GM12864 (cell line): ENCODE data around the gene MAGEA3.
"Not testable (repeated sequence)": the region's sequence is repeated elsewhere in the genome, so short reads cannot be mapped to it uniquely, and the experiment has no call there.

Source experiments
- DNase-seq: peaks from one replicate; pipeline ENCODE4 v3.0.0-alpha.2; 2011; ENCODE audit warnings: low read depth
- H3K4me3 ChIP-seq: 2 replicates; pipeline ENCODE4 v1.5.1; 2011; ENCODE audit warnings: mild to moderate bottlenecking, low read depth, low read length, control low read depth
- TF ChIP-seq, protein P1 (sequence below): IDR thresholded peaks from 2 replicates; pipeline ENCODE4 v1.5.1; 2011; ENCODE audit warnings: low read depth, mild to moderate bottlenecking, moderate library complexity, low read length, control low read depth, inconsistent platforms; ENCODE audit errors: missing control alignments

Gene MAGEA3

DNA sequence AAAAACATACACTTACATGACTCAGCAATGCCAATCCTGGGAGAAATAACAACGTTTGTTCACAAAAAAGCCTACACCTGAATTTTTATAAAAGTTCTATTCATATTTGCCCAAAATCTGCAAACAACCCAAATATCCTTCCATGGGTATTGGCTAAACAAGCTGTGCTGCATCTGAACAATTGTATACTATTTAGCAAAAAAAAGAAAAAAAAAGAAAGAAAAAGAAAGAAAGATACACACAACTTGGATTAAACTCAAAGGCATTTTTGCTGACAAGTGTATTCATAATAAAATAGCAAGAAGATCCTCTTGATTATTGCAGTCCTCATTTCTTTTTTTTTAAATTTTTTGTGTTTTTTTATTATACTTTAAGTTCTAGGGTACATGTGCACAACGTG, 24.5 kb upstream of the MAGEA3 start:
- TF ChIP-seq, protein P1, sequence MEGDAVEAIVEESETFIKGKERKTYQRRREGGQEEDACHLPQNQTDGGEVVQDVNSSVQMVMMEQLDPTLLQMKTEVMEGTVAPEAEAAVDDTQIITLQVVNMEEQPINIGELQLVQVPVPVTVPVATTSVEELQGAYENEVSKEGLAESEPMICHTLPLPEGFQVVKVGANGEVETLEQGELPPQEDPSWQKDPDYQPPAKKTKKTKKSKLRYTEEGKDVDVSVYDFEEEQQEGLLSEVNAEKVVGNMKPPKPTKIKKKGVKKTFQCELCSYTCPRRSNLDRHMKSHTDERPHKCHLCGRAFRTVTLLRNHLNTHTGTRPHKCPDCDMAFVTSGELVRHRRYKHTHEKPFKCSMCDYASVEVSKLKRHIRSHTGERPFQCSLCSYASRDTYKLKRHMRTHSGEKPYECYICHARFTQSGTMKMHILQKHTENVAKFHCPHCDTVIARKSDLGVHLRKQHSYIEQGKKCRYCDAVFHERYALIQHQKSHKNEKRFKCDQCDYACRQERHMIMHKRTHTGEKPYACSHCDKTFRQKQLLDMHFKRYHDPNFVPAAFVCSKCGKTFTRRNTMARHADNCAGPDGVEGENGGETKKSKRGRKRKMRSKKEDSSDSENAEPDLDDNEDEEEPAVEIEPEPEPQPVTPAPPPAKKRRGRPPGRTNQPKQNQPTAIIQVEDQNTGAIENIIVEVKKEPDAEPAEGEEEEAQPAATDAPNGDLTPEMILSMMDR = no peak
- H3K4me3 ChIP-seq = no peak overlapping the region
- no peak for DNase-seq

DNA sequence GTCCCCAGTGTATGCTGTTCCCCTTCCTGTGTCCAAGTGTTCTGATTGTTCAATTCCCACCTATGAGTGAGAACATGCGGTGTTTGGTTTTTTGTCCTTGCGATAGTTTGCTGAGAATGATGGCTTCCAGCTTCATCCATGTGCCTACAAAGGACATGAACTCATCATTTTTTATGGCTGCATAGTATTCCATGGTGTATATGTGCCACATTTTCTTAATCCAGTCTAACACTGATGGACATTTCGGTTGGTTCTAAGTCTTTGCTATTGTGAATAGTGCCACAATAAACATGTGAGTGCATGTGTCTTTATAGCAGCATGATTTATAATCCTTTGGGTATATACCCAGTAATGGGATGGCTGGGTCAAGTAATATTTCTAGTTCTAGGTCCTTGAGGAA, 23.9 kb upstream of the MAGEA3 start:
- DNase-seq = not testable (repeated sequence)

DNA sequence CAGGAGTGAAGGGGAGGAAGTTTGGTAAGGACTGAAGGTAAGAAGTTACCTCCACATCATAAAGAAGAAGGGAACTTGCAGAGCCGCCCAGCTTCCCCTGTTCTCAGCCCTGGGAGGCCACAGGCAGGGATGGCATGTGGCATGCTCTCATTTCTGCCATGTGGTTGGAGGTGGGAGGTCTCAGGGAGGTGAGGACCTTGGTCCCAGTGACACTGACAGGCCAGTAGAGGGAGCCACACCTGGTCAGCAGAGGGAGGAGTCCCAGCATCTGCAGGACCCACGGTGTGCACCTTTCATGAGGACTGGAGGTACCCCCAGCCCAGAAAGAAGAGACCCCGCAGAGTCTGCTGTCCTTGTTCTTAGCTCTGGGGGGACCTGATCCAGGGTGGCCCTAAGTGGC, 17.6 kb upstream of the MAGEA3 start:
- not testable (repeated sequence) for DNase-seq, H3K4me3 ChIP-seq

More for the DNA sequence above, 23.9 kb upstream of the MAGEA3 start:
- H3K4me3 ChIP-seq = not testable (repeated sequence)

DNA sequence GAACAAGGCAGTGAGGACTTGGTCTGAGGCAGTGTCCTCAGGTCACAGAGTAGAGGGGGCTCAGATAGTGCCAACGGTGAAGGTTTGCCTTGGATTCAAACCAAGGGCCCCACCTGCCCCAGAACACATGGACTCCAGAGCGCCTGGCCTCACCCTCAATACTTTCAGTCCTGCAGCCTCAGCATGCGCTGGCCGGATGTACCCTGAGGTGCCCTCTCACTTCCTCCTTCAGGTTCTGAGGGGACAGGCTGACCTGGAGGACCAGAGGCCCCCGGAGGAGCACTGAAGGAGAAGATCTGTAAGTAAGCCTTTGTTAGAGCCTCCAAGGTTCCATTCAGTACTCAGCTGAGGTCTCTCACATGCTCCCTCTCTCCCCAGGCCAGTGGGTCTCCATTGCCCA, 1.8 kb downstream of the MAGEA3 start:
- not testable (repeated sequence) for H3K4me3 ChIP-seq, DNase-seq

DNA sequence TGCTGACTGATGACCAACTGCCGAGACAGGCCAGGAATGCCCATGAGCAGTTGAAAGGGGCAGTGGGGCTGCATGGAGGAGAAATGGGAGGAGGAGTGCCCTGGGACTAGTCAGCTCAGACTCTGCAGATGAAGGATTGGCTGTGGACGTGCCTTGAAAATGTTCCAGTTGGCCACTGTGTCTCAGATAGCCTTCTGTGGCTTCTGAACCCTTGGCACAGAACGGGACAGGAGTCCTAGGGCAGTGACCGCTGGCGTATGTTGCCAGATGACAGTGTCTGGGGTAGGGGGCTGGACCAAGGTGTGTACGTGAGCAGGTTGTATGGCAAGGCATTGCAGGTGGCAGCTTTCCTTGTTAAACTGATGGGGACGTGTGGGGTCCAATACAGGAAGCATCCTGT, 7.9 kb downstream of the MAGEA3 start:
- DNase-seq = not testable (repeated sequence)

DNA sequence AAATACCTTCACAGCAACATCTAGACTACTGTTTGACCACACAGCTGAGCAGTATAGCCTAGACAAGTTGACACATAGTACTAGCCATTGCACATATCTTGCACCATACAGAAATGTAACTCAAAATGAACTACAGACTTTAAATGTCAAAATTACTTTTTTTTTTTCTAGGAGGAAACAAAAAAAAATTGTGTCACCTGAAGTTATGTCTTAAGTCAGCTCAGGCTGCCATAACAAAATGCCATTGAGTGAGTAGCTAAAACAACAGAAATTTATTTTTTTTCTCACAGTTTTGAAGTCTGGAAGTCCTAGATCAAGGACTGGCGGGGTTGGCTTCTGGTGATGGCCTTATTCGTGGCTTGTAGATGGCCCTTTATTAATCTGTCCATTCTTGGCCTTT, 10.6 kb downstream of the MAGEA3 start, which contains the start of gene CSAG2:
CSAG2 (minus strand) TSS at position 101 of the 400 bp plus-strand sequence. CDS start 161 bp downstream, outside the sequence.
- H3K4me3 ChIP-seq, DNase-seq: not testable (repeated sequence)

More for the DNA sequence above, 7.9 kb downstream of the MAGEA3 start:
- H3K4me3 ChIP-seq = not testable (repeated sequence)

DNA sequence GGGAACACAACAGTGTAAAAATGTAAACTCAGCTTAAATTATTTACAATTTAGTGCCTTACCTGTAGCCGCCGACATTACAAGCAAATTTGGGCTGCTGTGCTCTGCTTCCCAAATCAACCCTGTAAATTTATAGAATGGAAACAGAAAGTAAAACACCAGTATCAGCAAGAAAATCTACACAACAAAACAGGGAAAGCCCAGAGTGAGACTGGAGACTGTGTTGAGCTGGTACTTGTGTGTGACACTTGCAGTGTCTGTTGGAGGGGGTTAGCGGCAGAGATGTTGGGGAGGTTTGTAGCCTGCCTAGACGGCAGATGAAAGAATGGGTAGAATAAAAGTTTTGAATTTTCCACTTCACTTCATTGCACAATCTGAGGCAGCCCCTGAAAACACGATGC, 14.6 kb downstream of the MAGEA3 start:
- DNase-seq, H3K4me3 ChIP-seq: not testable (repeated sequence)

DNA sequence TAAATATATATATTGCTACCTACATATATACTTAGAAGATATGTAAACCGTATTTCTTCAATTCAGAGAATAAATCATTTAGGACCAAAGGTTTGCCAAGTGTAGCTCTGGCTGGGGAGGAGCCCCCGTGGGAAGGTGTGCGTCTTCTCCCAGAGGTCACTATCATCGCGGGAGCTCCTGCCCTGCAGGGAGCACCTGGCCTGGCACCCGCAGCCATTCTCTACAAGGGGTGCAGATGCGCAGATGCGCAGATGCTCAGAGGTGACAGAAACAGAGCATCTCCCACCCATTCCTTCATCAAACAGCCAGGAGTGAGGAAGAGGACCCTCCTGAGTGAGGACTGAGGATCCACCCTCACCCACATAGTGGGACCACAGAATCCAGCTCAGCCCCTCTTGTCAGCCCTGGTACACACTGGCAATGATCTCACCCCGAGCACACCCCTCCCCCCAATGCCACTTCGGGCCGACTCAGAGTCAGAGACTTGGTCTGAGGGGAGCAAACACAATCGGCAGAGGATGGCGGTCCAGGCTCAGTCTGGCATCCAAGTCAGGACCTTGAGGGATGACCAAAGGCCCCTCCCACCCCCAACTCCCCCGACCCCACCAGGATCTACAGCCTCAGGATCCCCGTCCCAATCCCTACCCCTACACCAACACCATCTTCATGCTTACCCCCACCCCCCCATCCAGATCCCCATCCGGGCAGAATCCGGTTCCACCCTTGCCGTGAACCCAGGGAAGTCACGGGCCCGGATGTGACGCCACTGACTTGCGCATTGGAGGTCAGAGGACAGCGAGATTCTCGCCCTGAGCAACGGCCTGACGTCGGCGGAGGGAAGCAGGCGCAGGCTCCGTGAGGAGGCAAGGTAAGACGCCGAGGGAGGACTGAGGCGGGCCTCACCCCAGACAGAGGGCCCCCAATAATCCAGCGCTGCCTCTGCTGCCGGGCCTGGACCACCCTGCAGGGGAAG, 15.5 kb downstream of the MAGEA3 start, which contains the start of gene MAGEA2B:
MAGEA2B (plus strand) TSS at position 814 of the 973 bp plus-strand sequence. CDS start 2,479 bp downstream, outside the sequence.
- not testable (repeated sequence) for H3K4me3 ChIP-seq, DNase-seq

DNA sequence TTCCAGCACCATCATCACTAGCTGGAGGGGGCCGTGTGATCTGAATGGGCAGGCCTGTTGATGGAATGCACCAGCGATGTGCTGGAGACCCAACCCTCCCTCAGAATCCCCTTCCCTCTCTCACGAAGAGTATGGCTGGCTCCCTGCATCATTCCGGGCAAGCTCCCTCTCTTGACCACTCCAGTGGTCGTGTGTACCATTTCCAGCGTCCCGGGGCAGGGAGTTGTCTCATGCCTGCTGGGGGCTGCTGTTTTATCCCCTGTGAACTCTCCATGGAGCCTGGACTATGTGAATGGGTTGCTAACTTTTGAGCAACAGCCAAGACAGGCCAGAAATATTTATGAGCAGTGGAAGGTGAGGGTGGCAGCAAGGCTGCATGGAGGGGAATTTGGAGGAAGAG, 26.8 kb downstream of the MAGEA3 start:
- H3K4me3 ChIP-seq = no peak overlapping the region
- TF ChIP-seq, protein P1 = no peak
- DNase-seq = no peak

DNA sequence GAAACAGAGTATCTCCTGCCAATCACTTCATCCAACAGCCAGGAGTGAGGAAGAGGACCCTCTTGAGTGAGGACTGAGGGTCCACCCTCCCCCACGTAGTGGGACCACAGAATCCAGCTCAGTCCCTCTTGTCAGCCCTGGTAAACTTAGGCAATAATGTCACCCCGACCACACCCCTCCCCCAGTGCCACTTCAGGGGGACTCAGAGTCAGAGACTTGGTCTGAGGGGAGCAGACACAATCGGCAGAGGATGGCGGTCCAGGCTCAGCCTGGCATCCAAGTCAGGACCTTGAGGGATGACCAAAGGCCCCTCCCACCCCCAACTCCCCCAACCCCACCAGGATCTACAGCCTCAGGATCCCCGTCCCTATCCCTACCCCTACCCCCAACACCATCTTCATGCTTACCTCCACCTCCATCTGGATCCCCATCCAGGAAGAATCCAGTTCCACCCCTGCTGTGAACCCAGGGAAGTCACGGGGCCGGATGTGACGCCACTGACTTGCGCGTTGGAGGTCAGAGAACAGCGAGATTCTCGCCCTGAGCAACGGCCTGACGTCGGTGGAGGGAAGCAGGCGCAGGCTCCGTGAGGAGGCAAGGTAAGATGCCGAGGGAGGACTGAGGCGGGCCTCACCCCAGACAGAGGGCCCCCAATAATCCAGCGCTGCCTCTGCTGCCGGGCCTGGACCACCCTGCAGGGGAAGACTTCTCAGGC, 34.8 kb downstream of the MAGEA3 start, which contains the start of the genes CSAG1 and MAGEA12:
CSAG1 (minus strand) TSS at position 461 of the 715 bp plus-strand sequence. CDS start 1,261 bp downstream, outside the sequence.
MAGEA12 (plus strand) TSS at position 497 of the 715 bp plus-strand sequence. CDS start 2,405 bp downstream, outside the sequence.
- TF ChIP-seq, protein P1 = no peak
- DNase-seq = no peak
- no peak within 1 kb of the TSS for H3K4me3 ChIP-seq

DNA sequence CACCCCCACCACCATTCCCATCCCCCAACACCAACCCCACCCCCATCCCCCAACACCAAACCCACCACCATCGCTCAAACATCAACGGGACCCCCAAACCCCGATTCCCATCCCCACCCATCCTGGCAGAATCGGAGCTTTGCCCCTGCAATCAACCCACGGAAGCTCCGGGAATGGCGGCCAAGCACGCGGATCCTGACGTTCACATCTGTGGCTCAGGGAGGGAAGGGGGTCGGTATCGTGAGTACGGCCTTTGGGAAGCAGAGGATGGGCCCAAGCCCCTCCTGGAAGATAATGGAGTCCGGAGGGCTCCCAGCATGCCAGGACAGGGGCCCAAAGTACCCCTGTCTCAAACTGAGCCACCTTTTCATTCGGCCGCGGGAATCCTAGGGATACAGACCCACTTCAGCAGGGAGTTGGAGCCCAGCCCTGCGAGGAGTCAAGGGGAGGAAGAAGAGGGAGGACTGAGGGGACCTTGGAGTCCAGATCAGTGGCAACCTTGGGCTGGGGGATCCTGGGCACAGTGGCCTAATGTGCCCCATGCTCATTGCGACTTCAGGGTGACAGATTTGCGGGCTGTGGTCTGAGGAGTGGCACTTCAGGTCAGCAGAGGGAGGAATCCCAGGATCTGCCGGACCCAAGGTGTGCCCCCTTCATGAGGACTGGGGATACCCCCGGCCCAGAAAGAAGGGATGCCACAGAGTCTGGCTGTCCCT, 35.7 kb downstream of the MAGEA3 start:
- DNase-seq, H3K4me3 ChIP-seq: not testable (repeated sequence)
